ENCODE data around the gene CGA.

GRCh38 chr6:87074101-87074621 lies 20.7 kb downstream of the CGA start:
- TF ChIP-seq, protein P1, sequence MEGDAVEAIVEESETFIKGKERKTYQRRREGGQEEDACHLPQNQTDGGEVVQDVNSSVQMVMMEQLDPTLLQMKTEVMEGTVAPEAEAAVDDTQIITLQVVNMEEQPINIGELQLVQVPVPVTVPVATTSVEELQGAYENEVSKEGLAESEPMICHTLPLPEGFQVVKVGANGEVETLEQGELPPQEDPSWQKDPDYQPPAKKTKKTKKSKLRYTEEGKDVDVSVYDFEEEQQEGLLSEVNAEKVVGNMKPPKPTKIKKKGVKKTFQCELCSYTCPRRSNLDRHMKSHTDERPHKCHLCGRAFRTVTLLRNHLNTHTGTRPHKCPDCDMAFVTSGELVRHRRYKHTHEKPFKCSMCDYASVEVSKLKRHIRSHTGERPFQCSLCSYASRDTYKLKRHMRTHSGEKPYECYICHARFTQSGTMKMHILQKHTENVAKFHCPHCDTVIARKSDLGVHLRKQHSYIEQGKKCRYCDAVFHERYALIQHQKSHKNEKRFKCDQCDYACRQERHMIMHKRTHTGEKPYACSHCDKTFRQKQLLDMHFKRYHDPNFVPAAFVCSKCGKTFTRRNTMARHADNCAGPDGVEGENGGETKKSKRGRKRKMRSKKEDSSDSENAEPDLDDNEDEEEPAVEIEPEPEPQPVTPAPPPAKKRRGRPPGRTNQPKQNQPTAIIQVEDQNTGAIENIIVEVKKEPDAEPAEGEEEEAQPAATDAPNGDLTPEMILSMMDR (IDR thresholded peaks at IDR 0.05; ENCODE audit: low read depth, low read length, poor library complexity, severe bottlenecking) = no peak
- TF ChIP-seq EZH2phosphoT487 (IDR thresholded peaks at IDR 0.05; ENCODE audit: borderline replicate concordance, low read length) = no peak
